Heart left ventricle (tissue), 13 donors: Measurements from ENCODE around the gene TSPY4.
"Not testable (repeated sequence)": the region's sequence is repeated elsewhere in the genome, so short reads cannot be mapped to it uniquely, and the experiment has no call there.

ENCODE experiments used
- POLR2A ChIP-seq, 2 donors: fragments of 450-650 bp; IDR thresholded peaks; one replicate each; pipeline ENCODE4 v1.6.1; 2017; ENCODE audit warnings: antibody characterized with exemption in 2 of 2, mild to moderate bottlenecking in 2 of 2, moderate library complexity in 2 of 2
- TF ChIP-seq, protein P1 (sequence below), 12 donors: fragments of 200-600 bp; sonication (generic) in 4 of 12; IDR thresholded peaks; one replicate each; pipeline versions ENCODE4 v1.5.0 to v1.8.0; 2018 to 2022; ENCODE audit warnings: antibody characterized with exemption in 12 of 12, mild to moderate bottlenecking in 5 of 12
- donor health status: ischemic (EF 13 %, LVEDD 7.1; RV severe dilation, severe dysfunction).
- donor health status: DM: no; HTN: yes; CAD: no.
- donor health status: DM: no; HTN: no; CAD: no.
- donor health status: ischemic (EF 25% LVEDD 6.9; RV normal size, moderate dysfunction).
- donor health status: ischemic (EF 25% LVEDD 5.7; RV mildly dilated, moderate dysfunction).
- donor health status: ischemic (EF 35%, LVEDD 5.7; RV mildly dilated, moderate dysfunction).
- donor health status: nonischemic (EF 11% LVEDD 7.7; RV severe dilation, severe dysfunction).
- donor health status: DM: yes; HTN: yes; CAD: no.
- donor health status: PGD.
- donor health status: ischemic (EF 29% LVEDD 5.4; RV normal size, mild dysfunction).
- donor health status: nonischemic (EF 23%, LVEDD 6.1; RV moderate dilation, normal function).

DNA sequence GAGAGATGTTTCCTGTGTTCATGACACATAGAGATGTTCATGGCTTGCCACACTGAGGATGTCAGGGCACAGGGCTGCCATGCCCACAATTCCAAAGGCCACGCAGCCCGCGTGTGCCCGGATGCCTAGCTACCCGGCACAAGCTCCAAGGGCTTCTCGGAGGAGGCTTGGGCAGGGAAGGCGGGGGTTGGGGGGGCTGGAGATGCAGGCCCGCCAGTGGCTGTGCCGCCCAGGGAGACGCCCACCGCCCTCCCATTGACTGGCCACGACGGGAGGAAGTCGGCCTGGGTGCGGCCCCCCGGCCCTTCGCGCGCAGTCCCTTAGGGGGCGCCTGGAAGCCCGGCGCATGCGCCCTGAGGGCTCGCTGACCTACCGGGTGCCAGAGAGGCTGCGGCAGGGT lies at the start of gene TSPY4:
- TF ChIP-seq, protein P1, sequence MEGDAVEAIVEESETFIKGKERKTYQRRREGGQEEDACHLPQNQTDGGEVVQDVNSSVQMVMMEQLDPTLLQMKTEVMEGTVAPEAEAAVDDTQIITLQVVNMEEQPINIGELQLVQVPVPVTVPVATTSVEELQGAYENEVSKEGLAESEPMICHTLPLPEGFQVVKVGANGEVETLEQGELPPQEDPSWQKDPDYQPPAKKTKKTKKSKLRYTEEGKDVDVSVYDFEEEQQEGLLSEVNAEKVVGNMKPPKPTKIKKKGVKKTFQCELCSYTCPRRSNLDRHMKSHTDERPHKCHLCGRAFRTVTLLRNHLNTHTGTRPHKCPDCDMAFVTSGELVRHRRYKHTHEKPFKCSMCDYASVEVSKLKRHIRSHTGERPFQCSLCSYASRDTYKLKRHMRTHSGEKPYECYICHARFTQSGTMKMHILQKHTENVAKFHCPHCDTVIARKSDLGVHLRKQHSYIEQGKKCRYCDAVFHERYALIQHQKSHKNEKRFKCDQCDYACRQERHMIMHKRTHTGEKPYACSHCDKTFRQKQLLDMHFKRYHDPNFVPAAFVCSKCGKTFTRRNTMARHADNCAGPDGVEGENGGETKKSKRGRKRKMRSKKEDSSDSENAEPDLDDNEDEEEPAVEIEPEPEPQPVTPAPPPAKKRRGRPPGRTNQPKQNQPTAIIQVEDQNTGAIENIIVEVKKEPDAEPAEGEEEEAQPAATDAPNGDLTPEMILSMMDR (IDR thresholded peaks at IDR 0.05) = not testable (repeated sequence)
- TF ChIP-seq POLR2A (IDR thresholded peaks at IDR 0.05) = not testable (repeated sequence)
